HepG2 (cell line): Measurements from ENCODE around the gene SCAND1. TPM values are rescaled to one million over a fixed set of nuclear protein-coding genes. Genes with fewer than 3 reads are reported as not detected.

Experiments used
- ATAC-seq: fragments of 200-7000 bp; cut with Tn5 transposase; 3 replicates; pipeline ENCODE4 v1.9.1; 2020; ENCODE audit warnings: mild to moderate bottlenecking, moderate library complexity
- Bru-seq: library from RNA; stranded (reverse); fragments of 400-500 nt; gene quantifications from one replicate; lab custom pipeline; 2021; lab: Mats Ljungman, UMichigan
- BruChase-seq, 2 experiments: library from RNA; stranded (reverse); fragments of 400-500 nt; gene quantifications; one replicate each; lab custom pipeline; 2021; lab: Mats Ljungman, UMichigan
- BruUV-seq: library from RNA; stranded (reverse); fragments of 400-500 nt; replicated peaks from 2 replicates; lab custom pipeline; 2021; lab: Mats Ljungman, UMichigan
- CTCF ChIA-PET: fragments of 300-600 bp; formaldehyde crosslinking; extraction: SDS; loops from one replicate; lab custom pipeline; 2021; ENCODE audit warnings: low total read pairs, inconsistent platforms, low intra/inter-chr PET ratio; lab: Yijun Ruan, JAX
- POLR2A ChIA-PET: fragments of 350-600 bp; sonication (Branson Sonifier 250); formaldehyde crosslinking; loops from one replicate; lab custom pipeline; 2020; ENCODE audit warnings: antibody characterized with exemption, inconsistent platforms; lab: Yijun Ruan, JAX
- DNase-seq: peaks from one replicate; pipeline ENCODE4 v3.0.0-alpha.2; 2015; ENCODE audit warnings: low spot score
- FAIRE-seq: peaks from 3 replicates; lab custom pipeline; 2011; peaks lifted over from hg19 to GRCh38; lab: Jason Lieb, UNC
- H2AFZ ChIP-seq: one replicate; pipeline ENCODE4 v1.6.1; 2011; ENCODE audit warnings: low read length, inconsistent platforms
- H3K27ac ChIP-seq: fragments of 300-600 bp; 3 replicates; pipeline ENCODE4 v1.8.0; 2011; ENCODE audit warnings: mixed run types, mild to moderate bottlenecking, mixed read lengths, low read length, inconsistent platforms; ENCODE audit not compliant: insufficient read depth; ENCODE audit errors: extremely low read length
- H3K27me3 ChIP-seq, 2 experiments: fragments of 200-600 bp in 1 of 2; 2 replicates in 1 of 2; 3 replicates in 1 of 2; pipeline versions ENCODE4 v1.6.0 to v1.8.0; 2011; ENCODE audit warnings: low read length in 2 of 2, mild to moderate bottlenecking in 2 of 2, moderate library complexity in 2 of 2, inconsistent platforms in 1 of 2; ENCODE audit not compliant: insufficient read depth in 2 of 2, control insufficient read depth in 1 of 2
- H3K36me3 ChIP-seq, 2 experiments: fragments of 200-600 bp in 1 of 2; replicated peaks in 1 of 2; 2 replicates in 1 of 2; 3 replicates in 1 of 2; pipeline versions ENCODE4 v1.5.1 to v1.8.0; 2011; ENCODE audit warnings: low read length in 2 of 2, inconsistent platforms in 1 of 2; ENCODE audit not compliant: insufficient read depth in 2 of 2, control insufficient read depth in 1 of 2
- H3K4me1 ChIP-seq: 2 replicates; pipeline ENCODE4 v1.5.1; 2012; ENCODE audit warnings: low read length, inconsistent platforms; ENCODE audit not compliant: insufficient read depth
- H3K4me2 ChIP-seq: 2 replicates; pipeline ENCODE4 v1.6.0; 2011; ENCODE audit warnings: low read depth, low read length, inconsistent platforms
- H3K4me3 ChIP-seq, 3 experiments: fragments of 200-600 bp in 1 of 3; sonication (generic), shearing (Covaris generic) in 1 of 3; replicated peaks in 1 of 3; 2 replicates each; pipeline ENCODE4 v1.5.1; 2011 to 2016; ENCODE audit warnings: low read length in 3 of 3, inconsistent platforms in 2 of 3, low read depth in 2 of 3, mild to moderate bottlenecking in 2 of 3, control low read depth in 1 of 3, mixed read lengths in 1 of 3; ENCODE audit not compliant: insufficient read depth in 1 of 3
- H3K79me2 ChIP-seq: one replicate; pipeline ENCODE4 v1.6.1; 2011; ENCODE audit warnings: low read length, inconsistent platforms; ENCODE audit not compliant: insufficient read depth
- H3K9ac ChIP-seq: 2 replicates; pipeline ENCODE4 v1.6.0; 2011; ENCODE audit warnings: mild to moderate bottlenecking, low read depth, low read length, inconsistent platforms; ENCODE audit not compliant: insufficient read depth
- H3K9me3 ChIP-seq: 2 replicates; pipeline ENCODE4 v1.5.1; 2012; ENCODE audit warnings: mild to moderate bottlenecking, low read length
- H4K20me1 ChIP-seq: 2 replicates; pipeline ENCODE4 v1.6.0; 2011; ENCODE audit warnings: inconsistent platforms, mild to moderate bottlenecking, low read length, moderate library complexity; ENCODE audit not compliant: insufficient read depth
- GPN1 ChIP-seq: sonication (generic); formaldehyde crosslinking; IDR thresholded peaks from 2 replicates; pipeline ENCODE4 v1.5.1; 2020; ENCODE audit warnings: missing genetic modification reagents, borderline replicate concordance
- NKX3-1 ChIP-seq: sonication (generic); formaldehyde crosslinking; IDR thresholded peaks from 2 replicates; pipeline ENCODE4 v1.5.0; 2020; ENCODE audit warnings: missing genetic modification reagents
- NR2C2 ChIP-seq: sonication (generic); formaldehyde crosslinking; IDR thresholded peaks from 2 replicates; pipeline ENCODE4 v1.4.0; 2020; ENCODE audit warnings: missing genetic modification reagents, mild to moderate bottlenecking, moderate library complexity, borderline replicate concordance
- NRL ChIP-seq: sonication (generic); formaldehyde crosslinking; IDR thresholded peaks from 2 replicates; pipeline ENCODE4 v1.5.0; 2020; ENCODE audit warnings: missing genetic modification reagents, mild to moderate bottlenecking, moderate library complexity, borderline replicate concordance
- PAWR ChIP-seq: sonication (generic); formaldehyde crosslinking; IDR thresholded peaks from 2 replicates; pipeline ENCODE4 v1.4.0; 2020; ENCODE audit warnings: missing genetic modification reagents, mild to moderate bottlenecking, borderline replicate concordance
- PITX1 ChIP-seq: sonication (generic); formaldehyde crosslinking; IDR thresholded peaks from 2 replicates; pipeline ENCODE4 v1.5.1; 2020; ENCODE audit warnings: mild to moderate bottlenecking, missing genetic modification reagents
- REL ChIP-seq: sonication (generic); formaldehyde crosslinking; conservative IDR thresholded peaks from 2 replicates; pipeline ENCODE4 v1.8.0; 2022; ENCODE audit warnings: mild to moderate bottlenecking, missing genetic modification reagents, moderate library complexity
- SMAD1 ChIP-seq: sonication (generic); formaldehyde crosslinking; IDR thresholded peaks from 2 replicates; pipeline ENCODE4 v1.4.0; 2020; ENCODE audit warnings: missing genetic modification reagents, low read depth, mild to moderate bottlenecking, borderline replicate concordance
- ZC3H13 ChIP-seq: sonication (generic); formaldehyde crosslinking; IDR thresholded peaks from 2 replicates; pipeline ENCODE4 v1.8.1; 2023; ENCODE audit warnings: mild to moderate bottlenecking, missing genetic modification reagents, moderate library complexity
- ZNF17 ChIP-seq: sonication (generic); formaldehyde crosslinking; IDR thresholded peaks from 2 replicates; pipeline ENCODE4 v1.5.0; 2020; ENCODE audit warnings: mild to moderate bottlenecking, missing genetic modification reagents
- ZNF367 ChIP-seq: sonication (generic); formaldehyde crosslinking; IDR thresholded peaks from 2 replicates; pipeline ENCODE4 v1.4.0; 2020; ENCODE audit warnings: missing genetic modification reagents, borderline replicate concordance
- ZNF441 ChIP-seq: sonication (generic); formaldehyde crosslinking; IDR thresholded peaks from 2 replicates; pipeline ENCODE4 v1.7.0; 2021; ENCODE audit warnings: missing genetic modification reagents, borderline replicate concordance
- WGBS: methylation state at CpG from one replicate; pipeline ENCODE4 v1.1.6; 2017; ENCODE audit warnings: low lambda C conversion rate; 5-methylcytosine and 5-hydroxymethylcytosine counted together
- in situ Hi-C: cut with HindIII; loops from 2 replicates; pipeline ENCODE4 v1.10.0; 2017; ENCODE audit warnings: low pct_unique_long_range_greater_than_20kb; ENCODE audit not compliant: extremely low pct_ligation_motif_present
- intact Hi-C: fragments of 100-400 bp; cut with micrococcal nuclease; formaldehyde crosslinking; loops from one replicate; pipeline ENCODE4 v1.10.0; 2022; ENCODE audit not compliant: unreplicated experiment
- long read RNA-seq, 2 experiments: library from RNA in 1 of 2; library from polyadenylated mRNA in 1 of 2; stranded (forward) in 1 of 2; unstranded in 1 of 2; transcript quantifications; one replicate each; pipeline ENCODE4 v2.0.0, GENCODE V29; 2019 to 2022
- polyA minus RNA-seq, 3 experiments: library from RNA; depleted of rRNA, polyadenylated mRNA; stranded (reverse); fragments of >200 nt; gene quantifications; 2 replicates each; pipeline ENCODE4 v1.2.3, GENCODE V29; 2011; ENCODE audit warnings: low replicate concordance in 1 of 3
- polyA plus RNA-seq, 8 experiments: library from polyadenylated mRNA; depleted of rRNA in 3 of 8; stranded (reverse) in 7 of 8; unstranded in 1 of 8; fragments of >200 nt; fragmentation: Illumina TruSeq in 4 of 8; extraction: Trizol in 4 of 8; gene quantifications; 2 replicates each; pipeline versions ENCODE4 v1.2.1 to v1.2.3, GENCODE V29; 2011 to 2016; ENCODE audit warnings: low read depth in 4 of 8, missing spikeins in 1 of 8, mixed read lengths in 1 of 8; ENCODE audit not compliant: insufficient read depth in 1 of 8
- total RNA-seq, 5 experiments: library from RNA; depleted of rRNA; stranded (reverse); fragments of >200 nt; fragmentation: Illumina TruSeq; extraction: Trizol; gene quantifications; 2 replicates each; pipeline ENCODE4 v1.2.3, GENCODE V29; 2016; ENCODE audit warnings: low read depth in 1 of 5
- TF ChIP-seq, protein P1 (sequence below): sonication (generic); formaldehyde crosslinking; IDR thresholded peaks from 2 replicates; pipeline ENCODE4 v1.4.0; 2020; ENCODE audit warnings: missing genetic modification reagents, borderline replicate concordance
- TF ChIP-seq, protein P2 (sequence below): sonication (generic); formaldehyde crosslinking; IDR thresholded peaks from 2 replicates; pipeline ENCODE4 v1.8.1; 2023; ENCODE audit warnings: mild to moderate bottlenecking, missing genetic modification reagents

The SCAND1 gene
- total RNA-seq (2016; rRNA removed; fragmentation: Illumina TruSeq; extraction: Trizol) = 86.3 and 109 TPM in 2 replicates
- total RNA-seq (2016; cell fraction: cytosol; rRNA removed; fragmentation: Illumina TruSeq; extraction: Trizol; ENCODE audit: low read depth) = 35.8 and 45.6 TPM in 2 replicates
- total RNA-seq (2016; cell fraction: insoluble cytoplasmic fraction; rRNA removed; fragmentation: Illumina TruSeq; extraction: Trizol) = 84.6 and 104 TPM in 2 replicates
- total RNA-seq (2016; cell fraction: membrane; rRNA removed; fragmentation: Illumina TruSeq; extraction: Trizol) = 37.7 and 45.1 TPM in 2 replicates
- 33.5 and 37.6 TPM in 2 replicates for total RNA-seq (2016; cell fraction: nucleus; rRNA removed; fragmentation: Illumina TruSeq; extraction: Trizol)
- polyA plus RNA-seq (2011; rRNA removed) = 19.3 and 25.5 TPM in 2 replicates
- 23.9 and 54.3 TPM in 2 replicates for polyA plus RNA-seq (2011; cell fraction: cytosol; rRNA removed)
- polyA plus RNA-seq (2011; cell fraction: nucleus; rRNA removed) = 51.9 and 57.0 TPM in 2 replicates
- 21.2 and 23.7 TPM in 2 replicates for polyA plus RNA-seq (2012)
- 35.0 and 35.6 TPM in 2 replicates for polyA plus RNA-seq (2016; cell fraction: cytosol; fragmentation: Illumina TruSeq; extraction: Trizol; ENCODE audit: low read depth)
- polyA plus RNA-seq (2016; cell fraction: insoluble cytoplasmic fraction; fragmentation: Illumina TruSeq; extraction: Trizol; ENCODE audit: low read depth) = 80.7 and 95.3 TPM in 2 replicates
- 26.0 and 27.7 TPM in 2 replicates for polyA plus RNA-seq (2016; cell fraction: membrane; fragmentation: Illumina TruSeq; extraction: Trizol; ENCODE audit: low read depth)
- polyA plus RNA-seq (2016; cell fraction: nucleus; fragmentation: Illumina TruSeq; extraction: Trizol; ENCODE audit: insufficient read depth, low read depth) = 59.0 and 66.7 TPM in 2 replicates
- 4.2 and 28.6 TPM in 2 replicates for polyA minus RNA-seq (2011; rRNA and poly(A)+ RNA removed; ENCODE audit: low replicate concordance)
- polyA minus RNA-seq (2011; cell fraction: cytosol; rRNA and poly(A)+ RNA removed) = 37.4 and 37.9 TPM in 2 replicates
- polyA minus RNA-seq (2011; cell fraction: nucleus; rRNA and poly(A)+ RNA removed) = 10.8 and 19.3 TPM in 2 replicates
- Bru-seq, nascent RNA = percentile 60 among the genes with signal in this experiment
- percentile 82 among the genes with signal in this experiment for BruChase-seq, experiment 1, labeled RNA remaining after a 6-hour chase
- percentile 68 among the genes with signal in this experiment for BruChase-seq, experiment 2, labeled RNA remaining after a 2-hour chase
- long read RNA-seq, experiment 1, transcript SCAND1-201 (2 exons, 902 nt) = major isoform, 83 of 290 reads
- long read RNA-seq, experiment 1, partial matches to known transcripts = 207 of 290 reads
- long read RNA-seq, experiment 1, other reads (novel, unspliced or antisense) = 0 of 290 reads
- long read RNA-seq, experiment 2, transcript SCAND1-201 (2 exons, 902 nt) = major isoform, 83 of 589 reads
- long read RNA-seq, experiment 2, partial matches to known transcripts = 0 of 589 reads
- long read RNA-seq, experiment 2, other reads (novel, unspliced or antisense) = 506 of 589 reads

DNA sequence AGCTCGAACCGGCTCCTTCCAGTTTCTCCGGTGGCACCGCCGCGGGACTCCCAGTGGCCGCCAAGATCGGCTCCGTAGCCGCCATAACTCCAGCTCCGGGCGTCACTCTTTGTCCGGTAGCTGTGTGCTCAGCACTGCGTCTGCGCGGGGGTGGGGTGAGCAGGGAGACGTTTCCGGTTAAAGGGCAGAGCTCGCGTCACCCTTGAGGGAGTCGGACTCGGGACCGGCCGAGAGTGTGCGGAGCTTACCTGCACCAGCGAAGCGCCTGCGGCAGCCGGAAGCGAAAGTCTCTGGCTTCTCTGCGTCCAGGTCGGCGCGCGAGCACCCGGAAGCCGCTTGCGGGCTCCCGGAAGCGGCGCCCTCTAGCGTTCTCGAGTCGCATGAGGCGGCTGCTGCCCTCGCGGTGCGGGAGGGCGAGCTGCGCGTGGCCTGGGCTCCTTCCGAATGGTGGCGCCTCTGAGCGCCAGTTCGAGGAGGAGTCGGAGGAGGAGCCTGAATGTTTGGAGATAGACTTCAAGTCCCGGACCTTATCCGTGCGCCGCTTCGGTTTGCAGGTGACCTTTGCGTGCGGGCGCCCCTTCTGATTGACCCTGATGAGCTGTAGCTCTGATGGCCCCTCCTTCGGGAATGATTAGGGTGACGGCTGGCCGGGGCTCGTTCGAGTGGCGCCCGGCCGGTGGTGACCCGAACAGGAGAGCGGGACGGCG lies at the start of gene SCAND1:
Gene SCAND1 (minus strand): TSS at position 303 of the 707 bp plus-strand sequence. CDS start 218 bp downstream, at position 85.
- in situ Hi-C loops (no loop called here), intact Hi-C loops (no loop called here)
- POLR2A ChIA-PET = interaction anchor here (0.7 to 4.3 kb wide), 62 partner anchors 8 to 1961 kb away, joined by 3 to 72 read pairs (median 5); partner anchors contain the start of genes AAR2, CEP250, CPNE1 and EIF6
- peaks cover 0 to 1% of the 10 kb centered on the region in 2 experiments; a peak in 1 of 5 replicates for H3K36me3 ChIP-seq
- CTCF ChIA-PET = interaction anchor here (1.2 to 1.5 kb wide), 2 partner anchors 39 to 184 kb away, joined by 6 to 7 read pairs; no protein-coding TSS in a partner anchor
- peak within 1 kb of the TSS; percentile 97 for H3K27ac ChIP-seq
- no peaks in the 10 kb centered on the region for H3K9me3 ChIP-seq
- H3K79me2 ChIP-seq = peaks cover 18% of the 10 kb centered on the region
- peaks cover 5% of the 10 kb centered on the region; the same call in 1 of the 2 replicates for H4K20me1 ChIP-seq
- peak within 1 kb of the TSS; percentile 91 for H2AFZ ChIP-seq
- H3K4me1 ChIP-seq = peaks cover 23% of the 10 kb centered on the region
- peak within 1 kb of the TSS; percentile 93 for H3K4me2 ChIP-seq
- no TSS peak for BruUV-seq
- H3K27me3 ChIP-seq = no peaks in the 10 kb centered on the region; a peak in 1 of 5 replicates
- DNase-seq = peak; percentile 99
- ATAC-seq = peak; percentile 92
- H3K9ac ChIP-seq = peak within 1 kb of the TSS; percentile 99
- peak within 1 kb of the TSS; percentile 86 to 99 (median 97) for H3K4me3 ChIP-seq
- WGBS = 1% methylated on average over 72 of the region's 76 CpGs
- peak; percentile 76 for FAIRE-seq
- TF ChIP-seq NKX3-1 (peak; percentile 23; the same call in 1 of the 2 replicates), PAWR (CRISPR knock-in tag) (peak; percentile 96), REL (peak; percentile 97), NRL (peak; percentile 93), SMAD1 (CRISPR knock-in tag) (peak; percentile 97; the same call in 1 of the 2 replicates), ZNF441 (CRISPR knock-in tag) (peak; percentile 90), ZC3H13 (peak; percentile 99), ZNF367 (peak; percentile 80; the same call in 1 of the 2 replicates), NR2C2 (CRISPR knock-in tag) (peak; percentile 98), GPN1 (CRISPR knock-in tag) (no peak), ZNF17 (CRISPR knock-in tag) (no peak), PITX1 (CRISPR knock-in tag) (peak; percentile 97)
- TF ChIP-seq, protein P1, sequence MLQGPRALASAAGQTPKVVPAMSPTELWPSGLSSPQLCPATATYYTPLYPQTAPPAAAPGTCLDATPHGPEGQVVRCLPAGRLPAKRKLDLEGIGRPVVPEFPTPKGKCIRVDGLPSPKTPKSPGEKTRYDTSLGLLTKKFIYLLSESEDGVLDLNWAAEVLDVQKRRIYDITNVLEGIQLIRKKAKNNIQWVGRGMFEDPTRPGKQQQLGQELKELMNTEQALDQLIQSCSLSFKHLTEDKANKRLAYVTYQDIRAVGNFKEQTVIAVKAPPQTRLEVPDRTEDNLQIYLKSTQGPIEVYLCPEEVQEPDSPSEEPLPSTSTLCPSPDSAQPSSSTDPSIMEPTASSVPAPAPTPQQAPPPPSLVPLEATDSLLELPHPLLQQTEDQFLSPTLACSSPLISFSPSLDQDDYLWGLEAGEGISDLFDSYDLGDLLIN (CRISPR knock-in tag) = no peak; the same call in 1 of the 2 replicates
- TF ChIP-seq, protein P2, sequence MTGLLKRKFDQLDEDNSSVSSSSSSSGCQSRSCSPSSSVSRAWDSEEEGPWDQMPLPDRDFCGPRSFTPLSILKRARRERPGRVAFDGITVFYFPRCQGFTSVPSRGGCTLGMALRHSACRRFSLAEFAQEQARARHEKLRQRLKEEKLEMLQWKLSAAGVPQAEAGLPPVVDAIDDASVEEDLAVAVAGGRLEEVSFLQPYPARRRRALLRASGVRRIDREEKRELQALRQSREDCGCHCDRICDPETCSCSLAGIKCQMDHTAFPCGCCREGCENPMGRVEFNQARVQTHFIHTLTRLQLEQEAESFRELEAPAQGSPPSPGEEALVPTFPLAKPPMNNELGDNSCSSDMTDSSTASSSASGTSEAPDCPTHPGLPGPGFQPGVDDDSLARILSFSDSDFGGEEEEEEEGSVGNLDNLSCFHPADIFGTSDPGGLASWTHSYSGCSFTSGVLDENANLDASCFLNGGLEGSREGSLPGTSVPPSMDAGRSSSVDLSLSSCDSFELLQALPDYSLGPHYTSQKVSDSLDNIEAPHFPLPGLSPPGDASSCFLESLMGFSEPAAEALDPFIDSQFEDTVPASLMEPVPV (CRISPR knock-in tag) = peak; percentile 98
